Diencephalon (tissue), 1 donor: ENCODE measurements around the gene FANCM. TPM values are rescaled to one million over a fixed set of nuclear protein-coding genes. Genes with fewer than 3 reads are reported as not detected.

Source experiments
- small RNA-seq: library from RNA; depleted of rRNA; stranded (forward); fragments of <200 nt; gene quantifications from one replicate; pipeline ENCODE3, GENCODE V24; 2014
- total RNA-seq: library from RNA; depleted of rRNA; stranded (reverse); fragments of >200 nt; gene quantifications from one replicate; pipeline ENCODE4 v1.2.3, GENCODE V29; 2014

Gene FANCM
- 13.8 TPM for total RNA-seq

GRCh38 chr14:45135659-45136395 is at the start of gene FANCM:
FANCM (plus strand) TSS chr14:45135930; CDS start chr14:45136032, 102 bp downstream.

GRCh38 chr14:45134051-45134958 is 1.4 kb upstream of the FANCM start, which contains the start of gene FKBP3:
FKBP3 (minus strand) TSS chr14:45134481; CDS start chr14:45134456, 25 bp downstream.

Small RNA genes lying within 50 kb of the gene (small RNA-seq; reads per million reads assigned to genes)
- 0.13 reads per million for gene RF00151
- 3,913 reads per million, percentile 100 among the genes with 10 or more reads in this experiment for gene SNORD127

Other genes starting within 250 kb of the FANCM start
- 43.1 TPM for gene KLHL28, start 174.0 kb upstream of the FANCM start, total RNA-seq
- 71.3 TPM for gene TOGARAM1, start 173.7 kb upstream of the FANCM start, total RNA-seq
- gene PRPF39, start 51.8 kb upstream of the FANCM start, total RNA-seq = 43.1 TPM
- 85.3 TPM for gene FKBP3, start 1.4 kb upstream of the FANCM start, total RNA-seq
- 29.5 TPM for gene MIS18BP1, start 117.3 kb downstream of the FANCM start, total RNA-seq